Cardiac septum (tissue), 1 donor: Measurements from ENCODE around the gene INSR. TPM values are rescaled to one million over a fixed set of nuclear protein-coding genes. Genes with fewer than 3 reads are reported as not detected.

ENCODE experiments used
- DNase-seq: peaks from one replicate; pipeline ENCODE4 v3.0.0-alpha.2; 2020; ENCODE audit warnings: low spot score
- intact Hi-C: fragments of 100-400 bp; cut with DNase I; formaldehyde crosslinking; loops from one replicate; pipeline ENCODE4 v1.14.0; 2022
- total RNA-seq: library from RNA; stranded (reverse); fragmentation: NEBNext Ultra II Directional; extraction: Animal tissue kit (Norgen Biotek cat#: 25700); gene quantifications from one replicate; pipeline ENCODE4 v1.2.1, GENCODE V29; 2021
- donor health status: DM: no; HTN: no; CAD: no.

The INSR gene
- total RNA-seq, 1 donor from 2014 or later: 113 TPM

- intact Hi-C loops: no loop called here
- no peak for DNase-seq
These were observed 7.3 kb upstream of the INSR start for GRCh38 chr19:7301525-7301924.

GRCh38 chr19:7297742-7298141, 3.5 kb upstream of the INSR start:
- no peak for DNase-seq
- intact Hi-C loops: loop anchor here (5.0 kb wide), 1 partner anchor 150 kb away; no protein-coding TSS in a partner anchor

GRCh38 chr19:7295912-7296536, 1.8 kb upstream of the INSR start:
- no peak for DNase-seq
- intact Hi-C loops: loop anchor here (5.0 kb wide), 1 partner anchor 149 kb away; no protein-coding TSS in a partner anchor

GRCh38 chr19:7294558-7295212, 471 bp upstream of the INSR start:
- intact Hi-C loops: loop anchor here (1.0 to 5.0 kb wide), 3 partner anchors 96 to 147 kb away; no protein-coding TSS in a partner anchor
- peak; percentile 86 for DNase-seq

- peak; percentile 79 for DNase-seq
- intact Hi-C loops: loop anchor here (5.0 kb wide), 1 partner anchor 136 kb away; no protein-coding TSS in a partner anchor
These were observed 1.1 kb downstream of the INSR start for GRCh38 chr19:7292950-7293761.

GRCh38 chr19:7292352-7292949, 1.8 kb downstream of the INSR start:
- intact Hi-C loops: loop anchor here (5.0 kb wide), 1 partner anchor 135 kb away; no protein-coding TSS in a partner anchor
- DNase-seq: no peak

- no peak for DNase-seq
- intact Hi-C loops: no loop called here
These were observed 5.2 kb downstream of the INSR start for GRCh38 chr19:7288977-7289376.

GRCh38 chr19:7288131-7288530, 6.1 kb downstream of the INSR start:
- DNase-seq: no peak
- intact Hi-C loops: no loop called here

GRCh38 chr19:7287722-7288121, 6.5 kb downstream of the INSR start:
- intact Hi-C loops: no loop called here
- DNase-seq: no peak

GRCh38 chr19:7280940-7281666, 13.1 kb downstream of the INSR start:
- no peak for DNase-seq
- intact Hi-C loops: no loop called here

GRCh38 chr19:7272856-7273578, 21.2 kb downstream of the INSR start:
- no peak for DNase-seq
- intact Hi-C loops: no loop called here

- no peak for DNase-seq
- intact Hi-C loops: no loop called here
These were observed 25.5 kb downstream of the INSR start for GRCh38 chr19:7268705-7269098.

- intact Hi-C loops: no loop called here
- DNase-seq: no peak
These were observed 26.2 kb downstream of the INSR start for GRCh38 chr19:7267792-7268704.

GRCh38 chr19:7266832-7267231, 27.4 kb downstream of the INSR start:
- no peak for DNase-seq

GRCh38 chr19:7265963-7266362, 28.3 kb downstream of the INSR start:
- intact Hi-C loops: no loop called here
- DNase-seq: no peak

More at GRCh38 chr19:7266832-7267231, 27.4 kb downstream of the INSR start:
- intact Hi-C loops: no loop called here

GRCh38 chr19:7264858-7265257, 29.4 kb downstream of the INSR start:
- intact Hi-C loops: no loop called here
- no peak for DNase-seq

- no peak for DNase-seq
- intact Hi-C loops: no loop called here
These were observed 30.7 kb downstream of the INSR start for GRCh38 chr19:7263521-7263920.

- intact Hi-C loops: no loop called here
- DNase-seq: no peak
These were observed 31.1 kb downstream of the INSR start for GRCh38 chr19:7263066-7263465.
